ENCODE measurements around the gene C9orf85. TPM values are rescaled to one million over a fixed set of nuclear protein-coding genes. Genes with fewer than 3 reads are reported as not detected.
"Not testable (repeated sequence)": the region's sequence is repeated elsewhere in the genome, so short reads cannot be mapped to it uniquely, and the experiment has no call there.

Gene C9orf85
- total and polyA plus RNA-seq, 7 donors = 8.8 to 40.0 (median 13.3) TPM

GRCh38 chr9:72005451-72005850 lies 94.0 kb downstream of the C9orf85 start:
- Histone ChIP-seq H3K4me1 (no peaks in the 10 kb centered on the region), H3K27ac (no peak overlapping the region), H3K27me3 (no peaks in the 10 kb centered on the region), H3K9me3 (no peaks in the 10 kb centered on the region), H3K36me3 (no peaks in the 10 kb centered on the region), H3K4me3 (no peak overlapping the region)
- intact Hi-C loops (cut with DNase I) = no loop called here
- no peak for DNase-seq
- TF ChIP-seq CTCF (IDR thresholded peaks at IDR 0.05) (no peak), POLR2A (IDR thresholded peaks at IDR 0.05) (no peak), EP300 (IDR thresholded peaks at IDR 0.05) (no peak), POLR2AphosphoS5 (IDR thresholded peaks at IDR 0.05) (no peak)

GRCh38 chr9:72006501-72006900 lies 95.1 kb downstream of the C9orf85 start:
- WGBS, 2 donors = 79 to 84% methylated on average over 5 of the region's 5 CpGs
- no peaks in the 10 kb centered on the region for H3K27me3 ChIP-seq
- H3K4me3 ChIP-seq = no peak overlapping the region
- no peak for DNase-seq
- no peaks in the 10 kb centered on the region for H3K36me3 ChIP-seq
- H3K4me1 ChIP-seq = no peaks in the 10 kb centered on the region
- no peaks in the 10 kb centered on the region for H3K9me3 ChIP-seq
- H3K27ac ChIP-seq = no peak overlapping the region
- intact Hi-C loops (cut with DNase I) = no loop called here
- TF ChIP-seq POLR2AphosphoS5 (IDR thresholded peaks at IDR 0.05) (no peak), EP300 (IDR thresholded peaks at IDR 0.05) (no peak), CTCF (IDR thresholded peaks at IDR 0.05) (no peak), POLR2A (IDR thresholded peaks at IDR 0.05) (no peak)

GRCh38 chr9:72007726-72008125 lies 96.3 kb downstream of the C9orf85 start:
- H3K4me1 ChIP-seq; intact Hi-C loops (cut with DNase I); H3K27me3 ChIP-seq; H3K27ac ChIP-seq; H3K4me3 ChIP-seq; DNase-seq; H3K36me3 ChIP-seq; H3K9me3 ChIP-seq: not testable (repeated sequence)
- WGBS, 2 donors = 90 to 92% methylated on average over 20 of the region's 20 CpGs

- Histone ChIP-seq H3K4me3 (no peak overlapping the region), H3K9me3 (no peaks in the 10 kb centered on the region), H3K27ac (no peak overlapping the region), H3K27me3 (no peaks in the 10 kb centered on the region), H3K4me1 (no peaks in the 10 kb centered on the region), H3K36me3 (no peaks in the 10 kb centered on the region)
- intact Hi-C loops (cut with DNase I) = no loop called here
- no peak for DNase-seq
- TF ChIP-seq POLR2A (IDR thresholded peaks at IDR 0.05) (no peak), POLR2AphosphoS5 (IDR thresholded peaks at IDR 0.05) (no peak), CTCF (IDR thresholded peaks at IDR 0.05) (no peak), EP300 (IDR thresholded peaks at IDR 0.05) (no peak)
- WGBS, 2 donors = 52 to 80% methylated on average over 4 of the region's 4 CpGs
These were observed 101.2 kb downstream of the C9orf85 start for GRCh38 chr9:72012646-72013045.

GRCh38 chr9:72013292-72013760 lies 101.9 kb downstream of the C9orf85 start:
- H3K9me3 ChIP-seq = no peaks in the 10 kb centered on the region
- H3K4me3 ChIP-seq = no peak overlapping the region
- no peak overlapping the region for H3K27ac ChIP-seq
- TF ChIP-seq POLR2AphosphoS5 (IDR thresholded peaks at IDR 0.05) = no peak
- no peak for TF ChIP-seq CTCF (IDR thresholded peaks at IDR 0.05)
- no peak for TF ChIP-seq EP300 (IDR thresholded peaks at IDR 0.05)
- no peak for TF ChIP-seq POLR2A (IDR thresholded peaks at IDR 0.05)
- no peaks in the 10 kb centered on the region for H3K36me3 ChIP-seq
- DNase-seq = no peak
- no peaks in the 10 kb centered on the region for H3K27me3 ChIP-seq
- 9 to 29% methylated on average over 1 of the region's 1 CpG for WGBS, 2 donors
- intact Hi-C loops (cut with DNase I) = no loop called here
- H3K4me1 ChIP-seq = no peaks in the 10 kb centered on the region
